Sciatic nerve (tissue), 2 donors: ENCODE measurements around the gene TRAPPC11. TPM values are rescaled to one million over a fixed set of nuclear protein-coding genes. Genes with fewer than 3 reads are reported as not detected.

ENCODE experiments used
- ATAC-seq: fragments of 200-7000 bp; cut with Tn5 transposase; one replicate; pipeline ENCODE4 v1.9.1; 2020; ENCODE audit warnings: mild to moderate bottlenecking, moderate library complexity
- DNase-seq: peaks from one replicate; pipeline ENCODE4 v3.0.0-alpha.2; 2020; ENCODE audit warnings: low spot score
- intact Hi-C: fragments of 100-400 bp; cut with DNase I; formaldehyde crosslinking; loops from one replicate; pipeline ENCODE4 v1.14.2; 2022
- total RNA-seq: library from RNA; stranded (reverse); fragmentation: NEBNext Ultra II Directional; extraction: Animal tissue kit (Norgen Biotek cat#: 25700); gene quantifications from one replicate; pipeline ENCODE4 v1.2.1, GENCODE V29; 2021
- donor health status: DM: no; HTN: no; CAD: no.
- donor health status: DM: no; HTN: no; CAD: no.

Gene TRAPPC11
- total RNA-seq, 1 donor from 2014 or later = 41.8 TPM

GRCh38 chr4:183746305-183747229 lies 87.5 kb downstream of the TRAPPC11 start:
- intact Hi-C loops = no loop called here
- peak; percentile 94 for ATAC-seq
- no peak for DNase-seq

- ATAC-seq = no peak
- intact Hi-C loops = no loop called here
- DNase-seq = no peak
Observed at GRCh38 chr4:183747380-183747779, 88.3 kb downstream of the TRAPPC11 start.

GRCh38 chr4:183747931-183748670 lies 89.0 kb downstream of the TRAPPC11 start:
- peak; percentile 38 for ATAC-seq
- intact Hi-C loops = no loop called here
- DNase-seq = no peak

- ATAC-seq (no peak), DNase-seq (no peak)
- intact Hi-C loops = no loop called here
Observed at GRCh38 chr4:183751106-183751505, 92.0 kb downstream of the TRAPPC11 start.

GRCh38 chr4:183755596-183755995 lies 96.5 kb downstream of the TRAPPC11 start:
- intact Hi-C loops = no loop called here

GRCh38 chr4:183757060-183757459 lies 98.0 kb downstream of the TRAPPC11 start:
- DNase-seq (no peak), ATAC-seq (no peak)
- intact Hi-C loops = no loop called here

More at GRCh38 chr4:183755596-183755995, 96.5 kb downstream of the TRAPPC11 start:
- DNase-seq (no peak), ATAC-seq (no peak)

- DNase-seq (peak; percentile 63), ATAC-seq (peak; percentile 71)
- intact Hi-C loops = no loop called here
Observed at GRCh38 chr4:183758061-183758757, 99.1 kb downstream of the TRAPPC11 start.

- intact Hi-C loops = no loop called here
- ATAC-seq = peak; percentile 38
- no peak for DNase-seq
Observed at GRCh38 chr4:183758758-183759447, 99.8 kb downstream of the TRAPPC11 start.

GRCh38 chr4:183760326-183760725 lies 101.2 kb downstream of the TRAPPC11 start:
- intact Hi-C loops = no loop called here
- ATAC-seq (no peak), DNase-seq (no peak)

Other genes starting within 250 kb of the TRAPPC11 start
- 16.8 TPM for gene CDKN2AIP, start 214.7 kb upstream of the TRAPPC11 start, total RNA-seq
- gene ING2, start 154.2 kb upstream of the TRAPPC11 start, total RNA-seq = 13.6 TPM
- 16.0 TPM for gene RWDD4, start 108 bp upstream of the TRAPPC11 start, total RNA-seq
- gene STOX2, start 246.0 kb downstream of the TRAPPC11 start, total RNA-seq = 19.2 TPM